ENCODE data around the gene FOXL2. TPM values are rescaled to one million over a fixed set of nuclear protein-coding genes. Genes with fewer than 3 reads are reported as not detected.

The FOXL2 gene
- total RNA-seq, 4 donors from 2014 or later: not detected

GRCh38 chr3:138919325-138919724, 27.6 kb downstream of the FOXL2 start:
- Histone ChIP-seq H3K27ac (no peak overlapping the region), H3K27me3 (no peaks in the 10 kb centered on the region), H3K36me3 (no peaks in the 10 kb centered on the region), H3K4me1 (peaks cover 3 to 4% of the 10 kb centered on the region in 2 donors), H3K9me3 (no peaks in the 10 kb centered on the region), H3K4me3 (no peak overlapping the region)
- TF ChIP-seq, protein P1, sequence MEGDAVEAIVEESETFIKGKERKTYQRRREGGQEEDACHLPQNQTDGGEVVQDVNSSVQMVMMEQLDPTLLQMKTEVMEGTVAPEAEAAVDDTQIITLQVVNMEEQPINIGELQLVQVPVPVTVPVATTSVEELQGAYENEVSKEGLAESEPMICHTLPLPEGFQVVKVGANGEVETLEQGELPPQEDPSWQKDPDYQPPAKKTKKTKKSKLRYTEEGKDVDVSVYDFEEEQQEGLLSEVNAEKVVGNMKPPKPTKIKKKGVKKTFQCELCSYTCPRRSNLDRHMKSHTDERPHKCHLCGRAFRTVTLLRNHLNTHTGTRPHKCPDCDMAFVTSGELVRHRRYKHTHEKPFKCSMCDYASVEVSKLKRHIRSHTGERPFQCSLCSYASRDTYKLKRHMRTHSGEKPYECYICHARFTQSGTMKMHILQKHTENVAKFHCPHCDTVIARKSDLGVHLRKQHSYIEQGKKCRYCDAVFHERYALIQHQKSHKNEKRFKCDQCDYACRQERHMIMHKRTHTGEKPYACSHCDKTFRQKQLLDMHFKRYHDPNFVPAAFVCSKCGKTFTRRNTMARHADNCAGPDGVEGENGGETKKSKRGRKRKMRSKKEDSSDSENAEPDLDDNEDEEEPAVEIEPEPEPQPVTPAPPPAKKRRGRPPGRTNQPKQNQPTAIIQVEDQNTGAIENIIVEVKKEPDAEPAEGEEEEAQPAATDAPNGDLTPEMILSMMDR (IDR thresholded peaks at IDR 0.05 in 4 of 5, conservative IDR thresholded peaks at IDR 0.05 in 1 of 5): no peak
- no peak for TF ChIP-seq POLR2A (IDR thresholded peaks at IDR 0.05)
- in situ Hi-C loops (cut with MboI; ENCODE audit: low sequenced_read_pairs in 4 of 4): loop anchor here (5.0 to 25.0 kb wide), 6 partner anchors 85 to 582 kb away; partner anchors contain the start of genes MRAS (in 1 of the 4), NME9 (in 1 of the 4) and PIK3CB (in 1 of the 4)
- DNase-seq (no peak), ATAC-seq (no peak)
- intact Hi-C loops (cut with DNase I; ENCODE audit: low total_unique reads): loop anchor here (5.0 to 10.0 kb wide), 2 partner anchors 145 to 732 kb away; partner anchors contain the start of gene ARMC8

DNA sequence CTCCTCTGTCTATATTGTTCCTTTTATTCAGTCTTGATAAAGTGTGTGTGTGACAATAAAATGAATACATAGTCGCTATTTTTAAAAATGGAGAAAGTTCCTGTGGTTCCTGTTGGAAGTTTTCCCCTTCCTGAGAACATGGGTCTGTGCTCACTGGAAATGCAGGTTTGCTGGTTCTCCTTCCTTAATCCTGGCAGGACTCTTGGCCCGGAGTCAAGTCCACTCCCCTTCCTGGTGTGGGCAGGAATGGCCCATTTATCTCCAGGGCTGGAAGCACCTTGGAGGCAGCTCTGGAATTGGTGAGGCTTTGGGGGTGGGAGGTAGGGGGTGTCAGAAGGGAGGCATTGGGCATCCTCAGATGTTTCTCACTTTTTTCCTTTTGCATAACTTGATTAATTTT, 30.1 kb downstream of the FOXL2 start:
- in situ Hi-C loops (cut with MboI; ENCODE audit: low sequenced_read_pairs in 4 of 4) (loop anchor here (5.0 to 25.0 kb wide), 6 partner anchors 82 to 580 kb away; partner anchors contain the start of genes MRAS (in 1 of the 4), NME9 (in 1 of the 4) and PIK3CB (in 1 of the 4)), intact Hi-C loops (cut with DNase I; ENCODE audit: low total_unique reads) (loop anchor here (2.0 to 10.0 kb wide), 3 partner anchors 142 to 730 kb away; partner anchors contain the start of gene ARMC8)
- Histone ChIP-seq H3K4me1 (peaks cover 3 to 4% of the 10 kb centered on the region in 2 donors), H3K36me3 (no peaks in the 10 kb centered on the region), H3K27ac (no peak overlapping the region), H3K27me3 (no peaks in the 10 kb centered on the region), H3K4me3 (no peak overlapping the region), H3K9me3 (no peaks in the 10 kb centered on the region)
- TF ChIP-seq, protein P1 (IDR thresholded peaks at IDR 0.05 in 4 of 5, conservative IDR thresholded peaks at IDR 0.05 in 1 of 5): no peak
- TF ChIP-seq POLR2A (IDR thresholded peaks at IDR 0.05): no peak
- ATAC-seq (no peak), DNase-seq (no peak)

DNA sequence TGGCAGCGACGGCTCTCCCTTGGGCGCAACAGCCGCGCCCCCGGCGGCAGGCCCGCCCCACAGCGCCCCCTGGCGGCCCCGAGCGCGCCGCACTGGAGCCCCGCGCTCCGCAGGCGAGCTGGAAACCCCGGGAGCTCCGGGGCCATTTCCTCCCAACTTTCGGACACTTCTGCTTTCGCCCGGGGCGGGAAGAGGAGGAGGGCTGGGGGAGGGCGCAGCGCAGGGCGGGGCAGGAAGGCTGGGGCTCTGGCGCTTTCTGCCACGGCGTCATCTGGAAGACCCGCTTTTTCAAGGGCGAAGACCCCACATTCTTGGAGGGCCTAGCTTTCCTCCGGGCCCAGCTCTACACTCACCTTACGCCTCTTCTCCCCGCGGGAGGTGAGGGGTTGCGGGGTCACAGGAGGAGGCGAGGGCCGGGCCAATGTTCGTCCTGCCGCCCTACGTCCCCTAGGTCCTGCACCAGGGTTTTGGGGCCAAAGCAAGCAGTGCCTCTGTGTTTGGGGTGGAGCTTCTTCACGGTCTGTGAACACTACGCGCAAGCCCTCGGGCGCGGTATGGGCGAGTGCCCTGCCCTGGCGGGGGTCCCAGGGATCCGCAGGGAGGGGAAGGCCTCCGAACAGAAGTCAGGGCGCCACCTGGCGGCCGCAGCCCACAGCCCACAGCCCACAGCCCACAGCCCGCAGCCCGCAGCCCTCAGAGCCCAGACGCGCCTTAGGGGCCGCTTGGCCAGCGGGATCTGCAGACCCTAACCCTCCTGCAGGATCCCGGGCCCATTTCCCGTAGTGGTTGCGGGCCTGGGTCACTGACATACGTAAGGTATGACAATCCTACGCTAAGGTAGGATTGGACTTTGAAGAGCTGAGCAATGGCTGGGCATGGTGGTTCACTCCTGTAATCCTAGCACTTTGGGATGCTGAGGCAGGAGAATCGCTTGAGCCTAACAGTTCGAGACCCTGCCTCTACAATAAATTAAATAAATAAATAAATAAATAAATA, 31.1 kb downstream of the FOXL2 start:
- intact Hi-C loops (cut with DNase I; ENCODE audit: low total_unique reads): loop anchor here (1.0 to 10.0 kb wide), 5 partner anchors 80 to 728 kb away; partner anchors contain the start of genes ARMC8 and CEP70
- Histone ChIP-seq H3K27ac (peak overlapping the region; percentile 92 to 95 (median 94)), H3K27me3 (no peaks in the 10 kb centered on the region), H3K36me3 (no peaks in the 10 kb centered on the region), H3K9me3 (no peaks in the 10 kb centered on the region), H3K4me1 (peaks cover 3 to 4% of the 10 kb centered on the region in 2 donors), H3K4me3 (peak overlapping the region; percentile 80 to 98 (median 87))
- peak; percentile 82 to 94 for DNase-seq
- ATAC-seq: peak; percentile 91 to 93
- no peak for TF ChIP-seq POLR2A (IDR thresholded peaks at IDR 0.05)
- TF ChIP-seq, protein P1 (IDR thresholded peaks at IDR 0.05 in 4 of 5, conservative IDR thresholded peaks at IDR 0.05 in 1 of 5): peak; percentile 86 to 94 (median 89)
- in situ Hi-C loops (cut with MboI; ENCODE audit: low sequenced_read_pairs in 4 of 4): loop anchor here (5.0 to 25.0 kb wide), 6 partner anchors 81 to 578 kb away; partner anchors contain the start of genes MRAS (in 1 of the 4), NME9 (in 1 of the 4) and PIK3CB (in 1 of the 4)

- ATAC-seq: peak; percentile 26 to 30
- in situ Hi-C loops (cut with MboI; ENCODE audit: low sequenced_read_pairs in 4 of 4) (loop anchor here (5.0 to 25.0 kb wide), 6 partner anchors 80 to 578 kb away; partner anchors contain the start of genes MRAS (in 1 of the 4), NME9 (in 1 of the 4) and PIK3CB (in 1 of the 4)), intact Hi-C loops (cut with DNase I; ENCODE audit: low total_unique reads) (loop anchor here (1.0 to 10.0 kb wide), 4 partner anchors 80 to 728 kb away; partner anchors contain the start of genes ARMC8 and CEP70)
- Histone ChIP-seq H3K27me3 (no peaks in the 10 kb centered on the region), H3K9me3 (no peaks in the 10 kb centered on the region), H3K4me1 (peaks cover 3 to 4% of the 10 kb centered on the region in 2 donors), H3K36me3 (no peaks in the 10 kb centered on the region), H3K4me3 (peak overlapping the region; percentile 80 to 98 (median 87)), H3K27ac (peak overlapping the region; percentile 92 to 95 (median 94))
- no peak for DNase-seq
- no peak for TF ChIP-seq POLR2A (IDR thresholded peaks at IDR 0.05)
- TF ChIP-seq, protein P1 (IDR thresholded peaks at IDR 0.05 in 4 of 5, conservative IDR thresholded peaks at IDR 0.05 in 1 of 5): no peak
These were observed 32.0 kb downstream of the FOXL2 start for GRCh38 chr3:138914870-138915502.

Data from gastrocnemius medialis (tissue), 4 donors.